DOHH2 (cell line): ENCODE data around the gene GBE1.

Experiments used
- CTCF ChIP-seq: fragments of 200-600 bp; sonication (generic); IDR thresholded peaks from one replicate; pipeline ENCODE4 v1.5.1; 2014; ENCODE audit warnings: antibody characterized with exemption, mild to moderate bottlenecking, low read depth, low read length; ENCODE audit not compliant: poor library complexity, severe bottlenecking
- EZH2phosphoT487 ChIP-seq: fragments of 200-600 bp; sonication (generic); IDR thresholded peaks from 2 replicates; pipeline ENCODE4 v1.6.1; 2017; ENCODE audit warnings: borderline replicate concordance, mild to moderate bottlenecking, antibody characterized with exemption, low read length, moderate library complexity, mixed read lengths

GRCh38 chr3:81778678-81779182, 17.3 kb upstream of the GBE1 start:
- no peak for TF ChIP-seq CTCF
- TF ChIP-seq EZH2phosphoT487 = no peak
